ENCODE results near the gene ABHD6.

GRCh38 chr3:58207954-58208353 is 29.6 kb upstream of the ABHD6 start:
- TF ChIP-seq, protein P1, sequence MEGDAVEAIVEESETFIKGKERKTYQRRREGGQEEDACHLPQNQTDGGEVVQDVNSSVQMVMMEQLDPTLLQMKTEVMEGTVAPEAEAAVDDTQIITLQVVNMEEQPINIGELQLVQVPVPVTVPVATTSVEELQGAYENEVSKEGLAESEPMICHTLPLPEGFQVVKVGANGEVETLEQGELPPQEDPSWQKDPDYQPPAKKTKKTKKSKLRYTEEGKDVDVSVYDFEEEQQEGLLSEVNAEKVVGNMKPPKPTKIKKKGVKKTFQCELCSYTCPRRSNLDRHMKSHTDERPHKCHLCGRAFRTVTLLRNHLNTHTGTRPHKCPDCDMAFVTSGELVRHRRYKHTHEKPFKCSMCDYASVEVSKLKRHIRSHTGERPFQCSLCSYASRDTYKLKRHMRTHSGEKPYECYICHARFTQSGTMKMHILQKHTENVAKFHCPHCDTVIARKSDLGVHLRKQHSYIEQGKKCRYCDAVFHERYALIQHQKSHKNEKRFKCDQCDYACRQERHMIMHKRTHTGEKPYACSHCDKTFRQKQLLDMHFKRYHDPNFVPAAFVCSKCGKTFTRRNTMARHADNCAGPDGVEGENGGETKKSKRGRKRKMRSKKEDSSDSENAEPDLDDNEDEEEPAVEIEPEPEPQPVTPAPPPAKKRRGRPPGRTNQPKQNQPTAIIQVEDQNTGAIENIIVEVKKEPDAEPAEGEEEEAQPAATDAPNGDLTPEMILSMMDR (IDR thresholded peaks at IDR 0.05; ENCODE audit: extremely low read depth in 1 of 2, insufficient read depth in 1 of 2, low read depth in 1 of 2, low read length in 2 of 2), result no peak
- no peak for TF ChIP-seq JUN (IDR thresholded peaks at IDR 0.05; ENCODE audit: borderline replicate concordance, insufficient read depth, insufficient read length, low read depth)
- no peak for TF ChIP-seq EZH2 (IDR thresholded peaks at IDR 0.05; ENCODE audit: borderline replicate concordance, low read depth, low read length, severe bottlenecking)
- TF ChIP-seq MAX (IDR thresholded peaks at IDR 0.05; ENCODE audit: insufficient read depth, insufficient read length), result no peak
- TF ChIP-seq MYC (IDR thresholded peaks at IDR 0.05; ENCODE audit: low read depth, low read length), result no peak
